ENCODE results near the gene ZNF326. TPM values are rescaled to one million over a fixed set of nuclear protein-coding genes. Genes with fewer than 3 reads are reported as not detected.

Gene ZNF326
- total and polyA plus RNA-seq, 2 of the 4 experiments (the other 2 are of a cell fraction), result 4.5 to 17.0 TPM

Small RNA genes lying within 50 kb of the gene (microRNA-seq; reads per million reads assigned to microRNA genes)
- not detected for gene RN7SKP272 (ENCODE audit: insufficient read depth, insufficient read length)

Small RNA genes lying within 50 kb of the gene (small RNA-seq; reads per million reads assigned to genes)
- 0 reads per million in 5 experiments for gene RN7SKP272

Other genes with a start within 250 kb of the ZNF326 start
- gene LRRC8D, start 174.1 kb upstream of the ZNF326 start, total RNA-seq (2012; rRNA removed), result 34.7 and 35.3 TPM in 2 replicates
- gene LRRC8D, start 174.1 kb upstream of the ZNF326 start, polyA plus RNA-seq (2012; rRNA removed), result 30.7 and 34.1 TPM in 2 replicates